Gastroesophageal sphincter (tissue), 3 donors: ENCODE results near the gene RASAL3.

ENCODE experiments used
- EP300 ChIP-seq: sonication (generic); formaldehyde crosslinking; IDR thresholded peaks from one replicate; pipeline ENCODE4 v1.6.1; 2017; ENCODE audit warnings: antibody characterized with exemption, mild to moderate bottlenecking
- POLR2A ChIP-seq, 2 donors: fragments of 450-650 bp; IDR thresholded peaks; one replicate each; pipeline ENCODE4 v1.6.1; 2017; ENCODE audit warnings: antibody characterized with exemption in 2 of 2, mild to moderate bottlenecking in 2 of 2, moderate library complexity in 1 of 2
- POLR2AphosphoS5 ChIP-seq: sonication (generic); formaldehyde crosslinking; IDR thresholded peaks from one replicate; pipeline ENCODE4 v1.6.1; 2017; ENCODE audit warnings: antibody characterized with exemption
- TF ChIP-seq, protein P1 (sequence below), 4 experiments: fragments of 200-600 bp in 2 of 4; fragments of 450-650 bp in 2 of 4; sonication (generic) in 1 of 4; IDR thresholded peaks; one replicate each; pipeline ENCODE4 v1.5.1; 2017 to 2019; ENCODE audit warnings: antibody characterized with exemption in 4 of 4, mild to moderate bottlenecking in 2 of 4, moderate library complexity in 2 of 4

DNA sequence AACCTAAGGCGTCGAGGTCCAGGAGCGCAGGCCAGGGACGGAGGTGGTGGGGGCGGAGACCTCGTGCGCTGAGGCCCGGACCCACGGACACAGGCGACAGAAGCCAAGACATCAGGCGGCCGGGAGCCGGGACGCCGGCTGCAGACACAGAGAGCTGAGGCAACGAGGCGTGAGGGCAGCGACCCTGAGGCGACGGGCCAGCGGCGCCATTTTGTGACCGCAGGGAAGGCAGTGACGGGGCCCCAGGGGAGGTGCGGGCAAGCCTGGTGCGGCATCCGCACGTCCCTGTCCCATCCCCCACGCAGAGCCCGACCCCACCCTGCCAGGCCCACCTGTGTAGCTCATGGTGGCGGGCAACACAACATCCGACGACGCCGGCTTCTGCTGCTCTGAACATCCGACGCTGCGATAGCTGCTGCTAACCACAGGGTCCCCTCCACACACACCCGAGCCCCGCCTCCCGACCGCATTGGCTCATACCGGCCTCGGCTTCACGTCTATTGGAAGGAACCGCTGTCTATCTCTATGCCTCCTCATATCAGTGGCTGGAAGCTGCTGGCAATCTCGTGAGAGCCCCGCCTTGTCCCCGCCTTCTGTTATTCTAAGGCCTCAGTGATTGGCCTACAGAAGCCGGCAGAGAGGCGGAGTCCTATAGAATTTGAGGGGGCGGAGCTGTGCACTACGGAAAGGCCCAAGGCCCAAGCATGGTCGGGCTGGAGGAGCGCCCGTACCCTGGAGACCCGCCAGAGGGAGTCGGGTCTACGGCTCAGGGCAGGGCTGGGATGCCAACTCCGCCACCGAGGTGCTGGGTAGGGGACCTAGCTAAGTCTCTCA lies 45.5 kb downstream of the RASAL3 start, which contains the start of gene AKAP8L:
- TF ChIP-seq, protein P1, sequence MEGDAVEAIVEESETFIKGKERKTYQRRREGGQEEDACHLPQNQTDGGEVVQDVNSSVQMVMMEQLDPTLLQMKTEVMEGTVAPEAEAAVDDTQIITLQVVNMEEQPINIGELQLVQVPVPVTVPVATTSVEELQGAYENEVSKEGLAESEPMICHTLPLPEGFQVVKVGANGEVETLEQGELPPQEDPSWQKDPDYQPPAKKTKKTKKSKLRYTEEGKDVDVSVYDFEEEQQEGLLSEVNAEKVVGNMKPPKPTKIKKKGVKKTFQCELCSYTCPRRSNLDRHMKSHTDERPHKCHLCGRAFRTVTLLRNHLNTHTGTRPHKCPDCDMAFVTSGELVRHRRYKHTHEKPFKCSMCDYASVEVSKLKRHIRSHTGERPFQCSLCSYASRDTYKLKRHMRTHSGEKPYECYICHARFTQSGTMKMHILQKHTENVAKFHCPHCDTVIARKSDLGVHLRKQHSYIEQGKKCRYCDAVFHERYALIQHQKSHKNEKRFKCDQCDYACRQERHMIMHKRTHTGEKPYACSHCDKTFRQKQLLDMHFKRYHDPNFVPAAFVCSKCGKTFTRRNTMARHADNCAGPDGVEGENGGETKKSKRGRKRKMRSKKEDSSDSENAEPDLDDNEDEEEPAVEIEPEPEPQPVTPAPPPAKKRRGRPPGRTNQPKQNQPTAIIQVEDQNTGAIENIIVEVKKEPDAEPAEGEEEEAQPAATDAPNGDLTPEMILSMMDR (IDR thresholded peaks at IDR 0.05) = peak in 3 of 4 experiments; percentile 52 to 69 (median 54)
- TF ChIP-seq EP300 (no peak), POLR2A (IDR thresholded peaks at IDR 0.05) (peak; percentile 79 to 84), POLR2AphosphoS5 (peak; percentile 93)
